GM21526 (cell line): Measurements from ENCODE around the gene BAG3.
"Not testable (repeated sequence)": the region's sequence is repeated elsewhere in the genome, so short reads cannot be mapped to it uniquely, and the experiment has no call there.

Experiments used
- ATAC-seq: cut with Tn5 transposase; IDR thresholded peaks from one replicate; pipeline ENCODE4 v1.9.1; 2021; ENCODE audit warnings: moderate library complexity; ENCODE audit not compliant: unreplicated experiment, low FRiP score

Gene BAG3

GRCh38 chr10:119650692-119651513 is at the start of gene BAG3:
TSS of gene BAG3 (plus strand) at chr10:119651380. CDS start at chr10:119651676, 296 bp downstream.
- peak; percentile 59 for ATAC-seq

GRCh38 chr10:119602241-119603095 is 48.7 kb upstream of the BAG3 start:
- ATAC-seq: no peak

DNA sequence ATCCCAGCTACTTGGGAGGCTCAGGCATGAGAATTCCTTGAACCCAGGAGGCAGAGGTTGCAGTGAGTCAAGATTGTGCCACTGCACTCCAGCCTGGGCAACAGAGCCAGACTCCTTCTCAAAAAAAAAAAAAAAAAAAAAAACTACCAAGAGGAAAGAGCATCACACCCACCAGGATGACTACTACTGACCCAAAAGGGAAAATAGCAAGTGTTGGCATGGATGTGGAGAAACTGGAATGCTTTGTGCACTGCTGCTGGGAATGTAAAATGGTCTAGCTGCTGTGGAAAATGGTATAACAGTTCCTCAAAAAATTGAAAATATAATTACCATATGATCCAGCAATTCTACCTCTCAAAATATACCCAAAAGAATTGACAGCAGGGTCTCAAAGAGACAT is 46.7 kb upstream of the BAG3 start:
- no peak for ATAC-seq

DNA sequence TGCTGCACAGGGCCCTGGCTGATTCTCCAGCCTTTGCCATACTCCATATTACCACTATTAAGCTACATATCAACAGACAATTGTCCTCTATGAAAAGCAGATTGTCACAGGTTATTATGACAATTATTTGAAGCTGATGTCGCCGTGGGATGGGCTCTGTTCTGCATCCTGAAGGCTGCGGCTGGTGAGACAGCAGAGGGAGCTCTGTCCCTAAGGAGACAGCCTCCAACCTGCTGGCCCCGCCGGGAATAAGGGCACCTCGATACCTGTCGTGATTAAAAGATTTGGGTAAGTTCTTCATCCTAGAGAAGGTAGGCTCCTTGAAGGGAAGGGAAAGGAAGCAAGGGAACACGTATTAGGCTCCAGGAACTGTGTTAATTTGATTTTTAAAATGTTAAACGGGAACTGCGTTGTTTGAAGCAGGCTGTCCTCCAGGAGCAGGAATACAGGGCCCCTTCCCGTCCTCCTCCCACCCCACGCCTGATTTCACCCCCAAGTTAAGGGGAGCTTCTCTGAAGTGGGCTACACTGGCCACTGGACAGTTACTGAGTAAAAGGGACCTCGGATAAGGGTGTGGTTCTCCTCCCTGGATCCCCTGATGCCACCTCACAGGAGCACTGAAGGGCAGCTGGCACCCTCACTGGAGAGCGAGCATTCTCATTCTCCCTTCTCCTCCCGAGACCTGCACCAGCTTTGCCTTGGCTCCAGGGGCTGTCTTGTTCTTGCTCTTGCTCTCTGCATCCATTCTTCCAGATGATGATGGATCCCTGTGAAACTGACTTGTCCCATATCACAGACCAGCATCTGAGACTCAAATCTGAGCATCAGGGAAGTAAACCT is 42.6 kb upstream of the BAG3 start:
- no peak for ATAC-seq

GRCh38 chr10:119609516-119609915 is 41.7 kb upstream of the BAG3 start:
- no peak for ATAC-seq

DNA sequence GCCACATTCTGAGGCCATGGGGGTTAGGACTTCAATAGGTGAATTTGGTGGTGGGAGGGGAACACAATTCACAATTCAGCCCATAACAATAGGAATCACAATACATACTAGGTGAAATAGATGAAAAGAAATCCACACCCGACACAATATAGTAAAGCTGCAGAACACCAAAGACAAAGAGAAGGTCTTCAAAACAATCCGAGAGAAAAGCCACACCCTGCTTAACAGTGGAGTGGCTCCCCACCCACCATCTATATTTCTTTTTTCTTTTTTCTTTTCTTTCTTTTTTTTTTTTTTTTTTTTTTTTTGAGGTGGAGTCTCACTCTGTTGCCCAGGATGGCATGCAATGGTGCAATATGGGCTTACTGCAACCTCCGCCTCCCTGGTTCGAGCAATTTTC is 39.7 kb upstream of the BAG3 start:
- no peak for ATAC-seq

DNA sequence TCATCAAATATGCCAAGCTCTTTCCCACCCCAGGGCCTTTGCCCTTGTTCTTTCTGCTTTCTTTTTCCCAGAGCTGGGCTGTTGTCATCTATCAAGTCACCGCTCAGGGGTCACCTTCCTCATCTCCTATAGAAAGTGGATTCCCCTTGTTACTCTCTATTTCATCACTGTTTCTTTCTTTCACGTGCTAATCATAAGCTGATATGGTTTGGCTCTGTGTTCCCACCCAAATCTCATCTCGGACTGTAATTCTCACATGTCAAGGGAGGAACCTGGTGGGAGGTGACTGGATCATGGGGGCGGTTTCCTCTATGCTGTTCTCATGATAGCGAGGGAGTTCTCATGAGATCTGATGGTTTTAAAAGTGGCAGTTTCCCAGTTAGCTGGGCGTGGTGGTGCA is 37.4 kb upstream of the BAG3 start:
- no peak for ATAC-seq

GRCh38 chr10:119614686-119615085 is 36.5 kb upstream of the BAG3 start:
- no peak for ATAC-seq

DNA sequence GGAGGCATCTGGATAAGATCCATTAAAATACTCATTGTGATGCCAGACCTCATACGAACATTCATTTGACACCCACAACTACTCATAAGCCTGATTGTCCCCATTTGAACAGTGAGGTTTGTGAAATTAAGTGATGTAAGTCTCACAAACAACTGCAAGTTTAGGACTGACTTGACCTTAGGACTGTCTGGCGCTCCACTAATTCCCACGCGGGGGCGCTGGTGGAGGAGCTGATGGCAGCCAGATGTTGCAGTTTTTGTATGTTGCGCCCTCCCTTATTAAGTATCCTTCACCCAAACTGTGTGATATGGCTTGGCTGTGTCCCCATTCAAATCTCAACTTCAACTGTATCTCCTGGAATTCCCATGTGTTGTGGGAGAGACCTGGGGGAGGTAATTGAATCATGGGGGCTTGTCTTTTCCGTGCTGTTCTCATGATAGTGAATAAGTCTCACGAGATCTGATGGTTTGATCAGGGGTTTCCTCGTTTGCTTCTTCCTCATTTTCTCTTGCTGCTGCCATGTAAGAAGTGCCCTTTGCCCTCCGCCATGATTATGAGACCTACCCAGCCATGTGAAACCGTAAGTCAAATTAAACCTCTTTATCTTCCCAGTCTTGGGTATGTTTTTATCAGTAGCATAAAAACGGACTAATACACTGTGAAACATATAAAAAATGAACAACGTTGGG is 34.2 kb upstream of the BAG3 start:
- no peak for ATAC-seq

DNA sequence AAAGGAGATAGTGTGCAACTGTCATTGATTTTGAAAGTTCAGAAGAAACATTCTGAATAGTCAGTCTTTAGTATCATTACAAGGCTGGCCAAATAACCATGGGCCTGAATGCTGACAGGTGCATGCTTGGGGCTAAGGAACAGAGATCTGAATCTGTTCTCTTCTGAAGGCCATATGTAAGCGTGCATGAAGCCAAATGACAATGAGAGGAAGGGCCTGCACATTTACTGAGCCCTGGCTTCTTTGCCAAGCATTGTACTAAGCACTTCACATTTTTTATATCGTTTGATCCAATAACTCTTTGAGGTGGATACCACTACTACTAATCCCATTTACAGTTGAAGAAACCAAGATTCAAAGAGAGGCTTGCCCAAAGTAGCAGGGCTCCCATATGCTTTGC is 32.0 kb upstream of the BAG3 start:
- ATAC-seq: no peak

DNA sequence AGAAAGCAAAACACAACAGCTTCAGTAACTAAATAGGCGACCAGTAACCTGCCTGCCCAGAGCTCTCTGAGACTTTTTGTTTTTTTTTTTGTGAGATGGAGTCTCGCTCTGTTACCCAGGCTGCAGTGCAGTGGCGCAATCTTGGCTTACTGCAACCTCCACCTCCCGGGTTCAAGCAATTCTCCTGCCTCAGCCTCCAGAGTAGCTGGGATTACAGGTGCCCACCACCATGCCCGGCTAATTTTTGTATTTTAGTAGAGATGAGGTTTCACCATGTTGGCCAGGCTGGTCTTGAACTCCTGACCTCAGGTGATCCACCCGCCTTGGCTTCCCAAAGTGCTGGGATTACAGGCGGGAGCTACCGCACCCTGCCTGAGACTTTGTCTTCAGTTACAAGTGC is 31.4 kb upstream of the BAG3 start:
- not testable (repeated sequence) for ATAC-seq

DNA sequence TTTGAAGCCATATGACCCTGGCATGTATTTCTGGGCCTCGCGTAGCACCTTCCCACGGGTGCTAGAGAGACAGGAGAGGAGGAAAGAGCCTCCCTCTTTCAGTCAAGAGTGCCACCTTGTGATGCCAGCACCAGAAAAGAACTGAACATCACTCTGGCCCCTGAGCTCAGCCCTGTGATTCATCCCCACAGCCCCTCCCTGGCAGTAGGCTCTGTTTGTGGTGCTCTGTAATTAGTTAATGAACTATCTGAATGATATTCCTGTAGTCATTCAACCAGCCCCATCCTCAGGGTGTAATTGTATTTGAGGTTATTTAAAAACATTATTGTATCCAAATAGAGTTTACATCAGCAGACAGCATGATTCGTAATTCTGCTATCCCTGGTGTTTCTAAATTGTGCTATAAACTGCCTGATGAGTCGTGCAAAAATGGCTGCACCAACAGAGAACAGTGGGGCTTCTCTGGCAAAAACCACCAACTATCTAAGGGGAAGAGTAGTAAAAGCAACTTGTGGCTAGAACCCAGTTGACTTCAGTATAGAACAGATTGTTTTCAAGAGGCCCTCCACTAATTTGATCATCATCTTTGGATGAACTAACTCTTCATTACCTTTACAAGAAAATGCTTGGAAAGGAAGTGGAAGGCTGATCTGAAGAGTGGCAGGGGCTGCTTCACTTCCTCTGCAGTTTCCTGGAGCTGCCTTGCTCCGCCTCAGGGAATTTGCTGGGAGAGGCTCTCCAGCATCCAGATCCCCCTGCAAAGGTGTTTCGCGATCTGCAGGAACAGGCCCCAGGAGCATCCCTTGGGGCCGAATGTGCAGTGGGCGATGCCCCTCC is 30.7 kb upstream of the BAG3 start:
- ATAC-seq: no peak

DNA sequence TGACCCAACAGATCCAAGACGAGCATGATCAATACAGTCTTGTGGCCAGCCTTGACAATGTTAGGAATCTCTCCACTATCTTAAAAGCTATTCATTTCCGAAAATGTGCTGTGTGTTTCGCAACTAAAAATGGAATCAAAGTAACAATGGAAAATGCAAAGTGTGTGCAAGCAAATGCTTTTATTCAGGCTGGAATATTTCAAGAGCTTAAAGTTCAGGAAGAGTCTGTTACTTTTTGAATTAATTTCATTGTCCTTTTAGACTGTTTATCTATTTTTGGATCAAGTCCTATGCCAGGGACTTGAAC is 30.1 kb upstream of the BAG3 start:
- ATAC-seq: no peak

DNA sequence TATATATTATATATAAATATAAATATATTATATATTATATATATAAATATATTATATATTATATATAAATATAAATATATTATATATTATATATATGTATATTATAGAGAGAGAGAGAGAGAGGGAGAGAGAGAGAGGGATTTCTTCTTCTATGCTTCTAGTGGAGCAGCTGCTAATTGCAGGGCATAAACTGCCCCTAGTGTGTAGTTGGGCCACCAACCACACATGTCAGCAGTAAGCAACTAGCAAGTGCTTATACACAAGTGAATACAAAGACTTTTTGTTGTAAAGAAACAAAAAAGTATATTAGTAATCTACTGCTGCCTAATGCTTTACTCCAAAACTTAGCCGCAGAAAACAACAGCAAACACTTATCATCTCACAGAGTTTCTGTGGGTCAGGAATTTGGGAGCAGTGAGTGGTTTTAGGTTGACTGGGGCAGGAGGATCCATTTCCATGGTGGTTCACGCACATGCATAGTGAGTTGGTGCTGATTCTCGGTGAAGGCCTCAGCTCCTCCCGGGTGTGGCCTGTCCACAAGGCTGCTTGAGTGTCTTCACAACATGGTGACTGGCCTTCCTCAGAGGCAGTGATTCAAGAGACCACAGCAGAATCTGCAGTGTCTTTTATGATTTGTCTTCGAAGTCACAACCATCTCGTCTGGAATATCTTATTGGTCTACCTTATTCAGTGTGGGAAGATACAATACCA is 25.5 kb upstream of the BAG3 start:
- ATAC-seq: no peak

GRCh38 chr10:119630300-119630699 is 20.9 kb upstream of the BAG3 start:
- no peak for ATAC-seq

- no peak for ATAC-seq
Measured at GRCh38 chr10:119633538-119634218, 17.5 kb upstream of the BAG3 start.

DNA sequence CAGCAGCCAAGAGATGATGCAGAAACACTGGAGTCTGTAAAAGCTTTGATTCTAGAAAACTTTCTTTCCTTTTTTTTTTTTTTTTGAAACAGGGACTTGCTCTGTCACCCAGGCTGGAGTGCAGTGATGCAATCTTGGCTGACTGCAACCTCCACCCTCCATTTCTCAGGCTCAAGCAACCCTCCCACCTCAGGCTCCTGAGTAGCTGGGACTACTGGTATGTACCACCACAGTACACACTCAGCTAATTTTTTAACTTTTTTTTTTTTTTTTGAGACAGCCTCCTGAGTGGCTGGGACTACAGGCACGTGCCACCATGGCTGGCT is 17.0 kb upstream of the BAG3 start:
- no peak for ATAC-seq

GRCh38 chr10:119637631-119638030 is 13.5 kb upstream of the BAG3 start:
- ATAC-seq: no peak

DNA sequence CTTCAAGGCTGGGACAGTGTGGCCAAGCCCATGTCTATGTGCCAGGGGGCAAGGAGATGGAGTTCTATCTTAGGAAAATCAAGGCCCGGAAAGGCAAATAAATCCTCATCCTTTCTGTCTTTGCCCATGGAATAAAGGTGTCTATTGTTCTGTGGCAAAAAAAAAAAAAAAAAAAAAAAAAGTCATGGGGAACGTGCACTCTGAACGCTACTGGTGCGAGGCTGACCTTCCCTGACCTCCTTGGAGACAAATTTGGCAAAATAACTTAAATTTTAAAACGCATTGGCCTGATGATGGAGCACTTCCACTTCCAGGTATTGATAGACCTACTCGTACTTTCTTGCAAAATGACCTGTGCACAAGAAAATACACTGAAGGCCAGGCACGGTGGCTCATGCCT is 12.2 kb upstream of the BAG3 start:
- ATAC-seq: no peak
